Hepatocyte (in vitro differentiated cells): ENCODE measurements around the gene ZDHHC4. TPM values are rescaled to one million over a fixed set of nuclear protein-coding genes. Genes with fewer than 3 reads are reported as not detected.

Experiments used
- DNase-seq: peaks from one replicate; pipeline ENCODE4 v3.0.0-alpha.2; 2016; ENCODE audit warnings: low spot score
- H2AFZ ChIP-seq: fragments of 200-600 bp; sonication (generic); 2 replicates; pipeline ENCODE4 v1.6.0; 2016; ENCODE audit warnings: antibody characterized with exemption, mild to moderate bottlenecking
- H3K27ac ChIP-seq: fragments of 200-600 bp; sonication (generic); 2 replicates; pipeline ENCODE4 v1.5.1; 2016; ENCODE audit warnings: mild to moderate bottlenecking
- H3K27me3 ChIP-seq: fragments of 200-600 bp; sonication (generic); 2 replicates; pipeline ENCODE4 v1.6.1; 2016
- H3K36me3 ChIP-seq: fragments of 200-600 bp; sonication (generic); replicated peaks from 2 replicates; pipeline ENCODE4 v1.5.1; 2016; ENCODE audit warnings: low read depth; ENCODE audit not compliant: insufficient read depth
- H3K4me1 ChIP-seq: fragments of 200-600 bp; sonication (generic); 2 replicates; pipeline ENCODE4 v1.5.1; 2016; ENCODE audit warnings: mild to moderate bottlenecking, moderate library complexity; ENCODE audit not compliant: insufficient read depth
- H3K4me2 ChIP-seq: fragments of 200-600 bp; sonication (generic); 2 replicates; pipeline ENCODE4 v1.6.0; 2016
- H3K4me3 ChIP-seq: fragments of 200-600 bp; sonication (generic); 2 replicates; pipeline ENCODE4 v1.5.1; 2016; ENCODE audit warnings: mild to moderate bottlenecking
- H3K79me2 ChIP-seq: fragments of 200-600 bp; sonication (generic); 2 replicates; pipeline ENCODE4 v1.6.0; 2017; ENCODE audit warnings: mild to moderate bottlenecking
- H3K9me2 ChIP-seq: fragments of 200-600 bp; sonication (generic); replicated peaks from 2 replicates; pipeline ENCODE4 v1.6.0; 2017; ENCODE audit warnings: mild to moderate bottlenecking; ENCODE audit not compliant: insufficient read depth
- H3K9me3 ChIP-seq: fragments of 200-600 bp; sonication (generic); 2 replicates; pipeline ENCODE4 v1.5.1; 2016; ENCODE audit warnings: low read depth, mild to moderate bottlenecking
- H4K20me1 ChIP-seq: fragments of 200-600 bp; sonication (generic); 2 replicates; pipeline ENCODE4 v1.6.0; 2016; ENCODE audit warnings: mild to moderate bottlenecking; ENCODE audit not compliant: insufficient read depth, poor library complexity, severe bottlenecking
- EZH2 ChIP-seq: fragments of 200-600 bp; sonication (generic); IDR thresholded peaks from 2 replicates; pipeline ENCODE4 v1.6.1; 2016; ENCODE audit warnings: antibody characterized with exemption, mild to moderate bottlenecking, borderline replicate concordance
- EZH2phosphoT487 ChIP-seq: fragments of 200-600 bp; sonication (generic); IDR thresholded peaks from one replicate; pipeline ENCODE4 v1.6.1; 2018; ENCODE audit warnings: antibody characterized with exemption, mild to moderate bottlenecking, low read depth, moderate library complexity; ENCODE audit not compliant: unreplicated experiment, severe bottlenecking
- WGBS: methylation state at CpG from one replicate; pipeline ENCODE4 v1.1.6; 2016; ENCODE audit warnings: low lambda C conversion rate; ENCODE audit errors: missing lambda C conversion rate; 5-methylcytosine and 5-hydroxymethylcytosine counted together
- polyA plus RNA-seq: library from polyadenylated mRNA; unstranded; fragments of >200 nt; fragmentation: Nextera tagmentation; extraction: Ambion mirVana; gene quantifications from 2 replicates; pipeline ENCODE4 v1.2.1, GENCODE V29; 2016
- total RNA-seq: library from RNA; depleted of rRNA; stranded (reverse); fragments of >200 nt; gene quantifications from 2 replicates; pipeline ENCODE4 v1.2.3, GENCODE V29; 2014
- TF ChIP-seq, protein P1 (sequence below): fragments of 200-600 bp; sonication (generic); IDR thresholded peaks from 2 replicates; pipeline ENCODE4 v1.5.1; 2016; ENCODE audit warnings: antibody characterized with exemption, mild to moderate bottlenecking; ENCODE audit not compliant: poor library complexity

ZDHHC4 gene
- total RNA-seq, result 60.4 and 76.4 TPM in 2 replicates
- 97.3 and 109 TPM in 2 replicates for polyA plus RNA-seq

DNA sequence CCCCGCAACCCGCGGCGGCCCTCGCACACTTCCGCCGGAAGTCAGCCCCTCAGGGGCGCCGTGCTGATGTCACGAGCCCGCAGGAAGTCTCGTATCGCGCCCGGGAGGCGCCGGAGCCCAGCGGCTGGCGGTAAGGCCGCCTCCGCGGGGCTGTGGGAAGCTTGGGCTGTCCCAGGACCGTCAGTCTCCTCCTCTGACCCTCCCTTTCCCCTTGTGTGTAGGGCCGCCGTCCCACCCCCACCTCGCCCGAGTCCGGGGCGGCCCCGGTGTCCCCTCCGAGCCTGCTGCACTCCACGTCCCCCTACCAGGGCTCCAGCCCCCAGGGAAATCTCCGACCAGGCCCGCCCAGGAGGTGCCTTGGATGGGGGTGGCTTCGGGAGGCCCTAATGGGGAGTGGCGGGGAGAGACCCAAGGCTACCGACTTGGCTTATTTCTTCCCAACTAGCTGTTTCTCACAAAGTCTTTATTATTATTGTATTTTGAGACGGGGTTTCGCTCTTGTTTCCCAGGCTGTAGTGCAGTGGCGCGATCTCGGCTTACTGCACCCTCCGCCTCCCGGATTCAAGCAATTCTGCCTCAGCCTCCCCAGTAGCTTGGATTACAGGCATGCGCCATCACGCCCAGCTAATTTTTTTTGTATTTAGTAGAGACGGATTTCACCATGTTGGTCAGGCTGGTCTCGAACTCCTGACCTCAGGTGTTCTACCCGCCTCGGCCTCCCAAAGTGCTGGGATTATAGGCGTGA lies at the start of gene ZDHHC4:
Gene ZDHHC4 (plus strand): TSS at position 86 of the 745 bp plus-strand sequence. CDS start 3,108 bp downstream, outside the sequence.
- Histone ChIP-seq H3K36me3 (no peaks in the 10 kb centered on the region), H3K4me1 (peaks cover 8% of the 10 kb centered on the region), H3K27ac (peak within 1 kb of the TSS; percentile 94), H3K9me3 (no peaks in the 10 kb centered on the region), H3K79me2 (peaks cover 7% of the 10 kb centered on the region), H3K4me2 (peak within 1 kb of the TSS; percentile 82), H2AFZ (peak within 1 kb of the TSS; percentile 78), H4K20me1 (no peaks in the 10 kb centered on the region), H3K9me2 (no peaks in the 10 kb centered on the region), H3K4me3 (peak within 1 kb of the TSS; percentile 47), H3K27me3 (no peaks in the 10 kb centered on the region)
- WGBS, result 21% methylated on average over 48 of the region's 51 CpGs
- TF ChIP-seq EZH2 (no peak), EZH2phosphoT487 (no peak)
- TF ChIP-seq, protein P1, sequence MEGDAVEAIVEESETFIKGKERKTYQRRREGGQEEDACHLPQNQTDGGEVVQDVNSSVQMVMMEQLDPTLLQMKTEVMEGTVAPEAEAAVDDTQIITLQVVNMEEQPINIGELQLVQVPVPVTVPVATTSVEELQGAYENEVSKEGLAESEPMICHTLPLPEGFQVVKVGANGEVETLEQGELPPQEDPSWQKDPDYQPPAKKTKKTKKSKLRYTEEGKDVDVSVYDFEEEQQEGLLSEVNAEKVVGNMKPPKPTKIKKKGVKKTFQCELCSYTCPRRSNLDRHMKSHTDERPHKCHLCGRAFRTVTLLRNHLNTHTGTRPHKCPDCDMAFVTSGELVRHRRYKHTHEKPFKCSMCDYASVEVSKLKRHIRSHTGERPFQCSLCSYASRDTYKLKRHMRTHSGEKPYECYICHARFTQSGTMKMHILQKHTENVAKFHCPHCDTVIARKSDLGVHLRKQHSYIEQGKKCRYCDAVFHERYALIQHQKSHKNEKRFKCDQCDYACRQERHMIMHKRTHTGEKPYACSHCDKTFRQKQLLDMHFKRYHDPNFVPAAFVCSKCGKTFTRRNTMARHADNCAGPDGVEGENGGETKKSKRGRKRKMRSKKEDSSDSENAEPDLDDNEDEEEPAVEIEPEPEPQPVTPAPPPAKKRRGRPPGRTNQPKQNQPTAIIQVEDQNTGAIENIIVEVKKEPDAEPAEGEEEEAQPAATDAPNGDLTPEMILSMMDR, result no peak
- DNase-seq, result peak; percentile 95

DNA sequence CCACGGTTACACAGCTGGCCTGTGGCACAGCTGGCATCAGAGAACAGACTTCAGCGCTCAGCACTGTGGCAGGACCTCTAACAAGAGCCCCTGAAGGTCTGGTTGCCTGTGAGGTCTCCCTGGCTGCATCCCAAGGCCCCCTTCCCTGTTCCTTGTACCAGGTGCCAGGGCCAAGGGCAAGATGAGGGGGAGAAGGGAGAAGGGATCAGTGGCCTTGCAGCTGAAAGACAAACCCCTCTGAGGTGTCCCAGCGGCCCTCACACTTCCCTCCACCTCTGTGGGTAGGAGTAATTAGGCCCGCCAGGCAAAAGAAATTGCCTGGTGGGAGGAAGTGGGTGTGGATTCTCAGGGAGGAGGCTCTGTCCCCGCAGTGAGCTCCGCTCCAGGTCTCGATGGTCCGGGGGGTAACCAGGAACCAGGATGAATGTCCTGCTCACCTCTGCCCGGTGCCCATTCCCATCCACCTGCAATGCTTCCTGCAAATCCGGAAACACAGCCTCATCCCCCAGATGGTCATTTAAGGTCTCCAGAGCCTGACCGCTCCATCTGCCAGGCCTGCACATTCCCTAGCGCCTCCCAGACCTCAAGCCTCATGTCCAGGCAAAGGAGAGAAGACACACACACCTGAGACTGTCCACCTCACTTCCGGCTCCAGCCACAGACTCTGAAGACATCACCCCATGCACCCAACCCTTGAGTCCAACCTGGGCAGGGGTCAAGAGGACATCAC lies 48.7 kb upstream of the ZDHHC4 start:
- Histone ChIP-seq H4K20me1 (no peaks in the 10 kb centered on the region), H3K27me3 (peaks cover 68% of the 10 kb centered on the region), H3K4me3 (no peak overlapping the region), H3K36me3 (no peaks in the 10 kb centered on the region), H3K27ac (no peak overlapping the region), H3K9me2 (no peaks in the 10 kb centered on the region), H3K79me2 (no peaks in the 10 kb centered on the region), H3K4me2 (no peak overlapping the region), H2AFZ (no peak overlapping the region), H3K4me1 (no peaks in the 10 kb centered on the region), H3K9me3 (no peaks in the 10 kb centered on the region)
- no peak for DNase-seq
- TF ChIP-seq, protein P1, result no peak
- no peak for TF ChIP-seq EZH2phosphoT487
- 77% methylated on average over 13 of the region's 13 CpGs for WGBS

DNA sequence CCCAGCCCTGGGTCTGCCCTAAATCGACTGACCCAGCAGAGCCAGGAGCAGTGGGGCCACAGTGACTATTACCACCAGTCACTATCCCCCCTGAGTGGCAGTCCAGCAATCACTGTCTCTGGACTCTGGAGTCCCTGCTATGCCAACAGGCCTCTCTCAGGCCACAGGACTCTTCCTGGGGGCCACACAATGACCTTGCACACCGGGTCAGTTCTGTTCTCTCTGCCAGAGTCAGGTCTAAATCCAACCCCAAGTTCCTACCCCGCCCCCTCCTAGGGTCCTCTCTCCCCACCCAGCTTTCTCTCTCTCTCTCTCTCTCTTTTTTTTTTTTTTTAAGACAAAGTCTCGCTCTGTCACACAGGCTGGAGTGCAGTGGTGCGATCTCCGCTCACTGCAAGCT lies 47.6 kb upstream of the ZDHHC4 start:
- no peak overlapping the region for H3K4me2 ChIP-seq

More for the DNA sequence above, 47.6 kb upstream of the ZDHHC4 start:
- Histone ChIP-seq H3K27me3 (peaks cover 71% of the 10 kb centered on the region), H3K4me1 (no peaks in the 10 kb centered on the region), H3K79me2 (no peaks in the 10 kb centered on the region), H3K36me3 (no peaks in the 10 kb centered on the region), H2AFZ (no peak overlapping the region), H3K9me3 (no peaks in the 10 kb centered on the region), H3K9me2 (no peaks in the 10 kb centered on the region), H4K20me1 (no peaks in the 10 kb centered on the region), H3K27ac (no peak overlapping the region), H3K4me3 (no peak overlapping the region)
- WGBS, result 63% methylated on average over 5 of the region's 6 CpGs
- no peak for DNase-seq
- no peak for TF ChIP-seq EZH2phosphoT487
- TF ChIP-seq, protein P1, result no peak
- TF ChIP-seq EZH2, result no peak
